HG03103 (cell line): ENCODE measurements around the gene HS6ST1.
"Not testable (repeated sequence)": the region's sequence is repeated elsewhere in the genome, so short reads cannot be mapped to it uniquely, and the experiment has no call there.

Experiments
- ATAC-seq: cut with Tn5 transposase; IDR thresholded peaks from one replicate; pipeline ENCODE4 v1.9.1; 2021; ENCODE audit warnings: low read depth; ENCODE audit not compliant: unreplicated experiment

Gene HS6ST1

DNA sequence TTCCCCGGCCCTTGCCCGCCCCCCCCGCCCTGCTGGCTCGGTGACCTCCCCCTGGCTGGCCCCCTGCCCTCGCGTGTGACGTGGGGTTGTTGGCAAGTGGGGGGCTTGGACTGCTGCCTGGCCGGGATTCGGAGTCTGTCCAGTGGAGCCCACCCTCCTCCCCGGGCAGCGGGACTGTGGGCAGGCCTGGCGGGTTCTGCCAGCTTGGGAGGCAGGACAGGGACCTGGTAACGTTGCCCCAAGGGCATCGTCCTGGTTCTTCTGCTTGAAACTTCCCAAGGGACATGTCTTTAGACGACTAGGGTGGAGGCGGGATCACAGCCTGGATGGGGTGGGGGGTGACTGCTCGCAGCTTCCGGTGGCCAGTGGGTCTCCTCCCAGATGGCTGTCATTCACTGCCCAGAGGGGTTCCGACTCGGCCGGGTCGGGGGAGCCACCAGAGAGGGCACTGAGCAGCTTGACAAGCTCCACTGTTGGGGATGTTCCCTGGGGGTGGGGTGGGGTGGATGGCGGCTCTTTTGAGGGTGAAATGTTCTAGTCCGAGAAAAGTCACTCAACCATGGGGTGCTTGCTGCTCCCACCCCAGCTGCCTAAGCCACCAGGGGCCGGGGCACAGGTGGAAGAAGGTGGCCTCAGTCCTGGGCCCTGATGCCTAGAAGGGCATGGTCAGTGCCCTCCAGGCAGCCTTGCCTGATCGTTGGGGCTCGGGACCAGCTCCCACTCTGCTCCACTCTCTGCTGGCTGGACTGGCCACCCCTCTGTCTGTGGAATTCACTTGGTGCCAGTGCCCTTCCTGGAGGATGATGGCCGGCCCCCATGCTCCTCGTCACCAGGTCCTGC lies 4.3 kb upstream of the HS6ST1 start:
- ATAC-seq: no peak

DNA sequence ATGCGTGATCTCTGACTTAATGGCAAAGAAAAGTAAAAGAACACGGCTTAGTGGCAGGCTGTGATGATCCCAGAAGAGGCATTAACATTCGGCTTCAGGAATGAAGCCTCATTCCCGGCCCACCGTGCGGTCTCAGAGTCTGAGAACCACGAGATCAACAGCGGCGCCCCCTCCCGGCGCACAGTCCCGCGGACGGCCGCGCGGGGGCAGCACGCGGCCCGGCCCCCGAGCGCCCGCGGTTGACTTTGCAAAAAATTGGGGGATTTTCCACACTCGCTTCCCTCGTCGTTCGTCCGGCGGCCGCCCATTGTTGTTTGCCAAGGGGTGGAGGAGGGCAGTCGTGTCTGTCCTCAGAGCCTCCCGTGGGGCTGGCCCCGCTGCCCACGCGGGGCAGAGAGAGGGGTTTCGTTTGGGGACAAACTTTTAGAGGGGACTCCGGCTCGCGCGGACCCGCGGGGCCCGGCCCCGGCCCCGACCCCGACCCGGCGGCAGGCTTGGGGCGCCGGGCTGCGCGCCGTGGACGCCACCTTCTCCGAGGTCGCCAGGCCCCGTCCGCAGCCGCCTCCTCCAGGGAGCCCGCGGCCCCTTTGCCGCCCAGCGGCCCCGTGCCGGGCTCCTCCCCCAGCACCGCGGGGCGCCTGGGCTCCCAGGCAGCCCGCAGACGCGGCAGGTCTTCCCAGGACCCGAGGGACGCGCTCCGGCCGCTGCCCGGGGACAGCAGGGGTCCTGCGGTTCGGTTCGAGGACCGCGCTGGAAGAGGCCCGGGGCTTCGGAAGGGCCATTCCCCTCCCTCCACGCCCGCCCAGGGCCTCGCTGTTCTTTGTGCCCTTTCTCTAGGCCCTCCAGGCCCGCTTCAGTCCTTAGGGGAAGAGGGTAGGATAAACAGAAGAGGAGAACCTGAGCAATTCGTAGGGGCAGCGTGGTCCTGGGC lies 3.4 kb upstream of the HS6ST1 start:
- ATAC-seq: peak; percentile 41

DNA sequence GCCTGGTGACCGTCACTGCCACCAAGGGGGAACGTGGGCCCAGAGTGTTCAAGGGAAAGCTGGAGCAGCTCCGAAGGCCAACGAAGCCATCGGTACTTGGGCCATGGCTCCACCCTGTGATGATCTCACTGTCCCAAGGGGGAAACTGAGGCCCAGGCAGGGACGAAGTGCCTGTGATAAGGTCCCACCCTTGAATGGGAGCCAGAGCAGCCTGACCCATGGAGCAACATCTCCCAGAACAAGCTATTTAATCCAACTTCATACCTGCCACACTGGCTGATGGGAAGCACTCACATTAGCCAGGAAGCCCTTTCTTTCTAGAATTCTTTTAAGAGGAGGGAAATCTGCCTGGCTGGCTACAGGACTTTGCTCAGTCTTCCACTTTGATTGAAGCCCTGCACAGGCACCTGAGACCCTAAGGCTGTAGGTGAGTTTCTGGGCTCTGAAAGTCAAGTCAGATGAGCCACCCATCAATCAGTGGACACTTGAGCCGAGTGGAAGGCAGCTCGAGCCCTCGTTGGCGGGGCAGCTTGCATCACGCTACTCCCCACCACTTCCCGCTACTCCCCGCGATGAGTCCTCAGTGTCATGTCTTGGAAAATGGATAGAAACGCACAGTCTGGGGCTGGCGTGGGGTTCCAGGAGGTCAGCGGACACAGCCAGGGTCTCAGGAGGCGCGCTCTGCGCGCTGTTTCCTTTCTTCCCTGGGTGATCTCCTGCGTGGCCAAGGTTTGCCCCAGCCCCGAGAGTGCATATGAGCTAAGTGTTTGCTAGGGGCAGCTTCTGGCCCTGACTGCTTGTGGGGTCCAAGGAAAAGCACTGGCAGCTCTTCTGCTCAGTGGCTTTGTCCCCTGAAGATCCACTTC lies 2.5 kb upstream of the HS6ST1 start:
- ATAC-seq: no peak

DNA sequence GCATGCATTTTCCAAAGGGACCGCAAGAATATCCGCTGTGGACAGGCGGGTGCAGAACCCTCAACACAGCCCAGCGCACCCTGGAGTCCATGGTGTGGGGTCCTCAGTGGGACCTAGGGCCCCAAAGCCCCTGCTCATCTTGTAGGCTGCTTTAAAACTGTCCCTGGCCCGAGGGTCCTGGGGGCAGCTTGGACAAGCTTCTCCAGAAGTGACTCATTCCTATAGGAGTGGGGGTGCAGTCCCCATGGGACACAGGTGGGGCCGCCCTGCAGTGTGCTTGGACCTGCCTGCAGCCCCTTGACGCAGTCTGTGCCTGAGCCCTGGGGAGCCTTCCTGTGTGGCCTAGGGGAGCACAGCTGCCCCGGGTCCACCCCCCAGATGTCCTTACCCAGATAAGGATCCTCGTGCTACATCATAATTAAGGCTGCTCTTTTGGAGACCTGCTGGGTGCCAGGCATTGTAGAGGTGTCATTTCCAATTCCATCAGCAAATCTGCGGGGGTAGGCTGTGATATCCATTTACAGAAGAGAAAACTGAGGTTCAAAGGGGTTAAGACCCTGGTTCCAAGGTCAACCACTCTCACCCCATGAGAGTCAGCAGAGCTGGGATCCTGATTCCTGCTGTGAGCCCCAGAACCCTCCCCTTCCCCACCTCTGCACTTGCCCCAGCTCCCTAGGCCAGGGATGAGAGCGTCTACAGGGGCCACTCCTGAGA lies 1.7 kb upstream of the HS6ST1 start:
- no peak for ATAC-seq

- no peak for ATAC-seq
Observed at GRCh38 chr2:128319631-128320191, 1.0 kb upstream of the HS6ST1 start.

- ATAC-seq: peak; percentile 4
Observed at GRCh38 chr2:128318245-128318644, 423 bp downstream of the HS6ST1 start.

GRCh38 chr2:128317899-128318225 lies 806 bp downstream of the HS6ST1 start:
- ATAC-seq: not testable (repeated sequence)

- peak; percentile 32 for ATAC-seq
Observed at GRCh38 chr2:128317181-128317898, 1.3 kb downstream of the HS6ST1 start.

GRCh38 chr2:128316777-128317180 lies 1.9 kb downstream of the HS6ST1 start:
- ATAC-seq: no peak

DNA sequence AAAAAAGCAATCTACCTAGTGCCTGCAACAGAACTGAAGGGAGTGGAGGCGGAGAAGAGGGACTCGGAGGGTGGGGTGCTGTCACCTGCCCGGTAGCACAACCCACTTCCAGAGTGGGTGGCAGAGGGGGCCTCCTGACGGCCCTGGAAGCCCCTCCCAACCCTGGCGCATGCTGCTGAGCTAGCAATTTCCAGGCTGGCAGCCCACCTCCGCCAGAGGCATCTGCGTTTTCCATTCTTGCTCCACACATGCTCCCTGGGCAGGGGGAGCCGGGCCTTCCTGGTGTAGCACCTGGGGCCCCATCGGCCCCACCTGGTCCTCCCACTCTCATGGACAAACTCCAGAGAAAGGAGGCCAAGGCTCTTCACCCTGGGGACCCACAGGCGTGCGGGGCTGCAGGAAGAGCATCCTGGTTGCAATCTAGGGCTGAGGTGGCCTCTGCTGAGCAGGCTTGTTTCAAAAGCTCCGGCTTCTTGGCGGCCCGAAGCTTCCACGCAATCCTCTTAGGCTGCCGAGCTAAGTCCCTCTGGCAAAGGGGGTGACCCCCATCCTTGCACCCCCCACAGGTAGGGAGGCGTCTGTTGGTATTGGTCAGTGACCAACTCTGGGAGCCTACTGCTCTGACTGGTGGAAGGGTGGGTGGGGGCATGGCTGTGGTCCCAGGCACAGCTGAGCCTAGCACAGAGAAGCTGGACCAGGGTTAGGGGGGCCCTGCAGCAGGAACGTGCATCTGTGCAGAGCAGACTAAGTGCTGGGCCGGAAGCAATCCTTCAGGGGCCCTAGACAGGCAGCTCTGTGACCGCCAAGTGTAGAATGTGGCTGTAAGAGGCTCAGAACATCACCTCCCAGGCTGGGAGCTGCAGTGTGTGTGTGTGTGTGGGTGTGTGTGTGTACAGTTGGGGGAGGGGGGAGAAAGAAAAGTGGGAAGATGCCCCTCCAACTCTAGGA lies 2.6 kb downstream of the HS6ST1 start:
- no peak for ATAC-seq

- no peak for ATAC-seq
Observed at GRCh38 chr2:128315122-128315828, 3.4 kb downstream of the HS6ST1 start.

DNA sequence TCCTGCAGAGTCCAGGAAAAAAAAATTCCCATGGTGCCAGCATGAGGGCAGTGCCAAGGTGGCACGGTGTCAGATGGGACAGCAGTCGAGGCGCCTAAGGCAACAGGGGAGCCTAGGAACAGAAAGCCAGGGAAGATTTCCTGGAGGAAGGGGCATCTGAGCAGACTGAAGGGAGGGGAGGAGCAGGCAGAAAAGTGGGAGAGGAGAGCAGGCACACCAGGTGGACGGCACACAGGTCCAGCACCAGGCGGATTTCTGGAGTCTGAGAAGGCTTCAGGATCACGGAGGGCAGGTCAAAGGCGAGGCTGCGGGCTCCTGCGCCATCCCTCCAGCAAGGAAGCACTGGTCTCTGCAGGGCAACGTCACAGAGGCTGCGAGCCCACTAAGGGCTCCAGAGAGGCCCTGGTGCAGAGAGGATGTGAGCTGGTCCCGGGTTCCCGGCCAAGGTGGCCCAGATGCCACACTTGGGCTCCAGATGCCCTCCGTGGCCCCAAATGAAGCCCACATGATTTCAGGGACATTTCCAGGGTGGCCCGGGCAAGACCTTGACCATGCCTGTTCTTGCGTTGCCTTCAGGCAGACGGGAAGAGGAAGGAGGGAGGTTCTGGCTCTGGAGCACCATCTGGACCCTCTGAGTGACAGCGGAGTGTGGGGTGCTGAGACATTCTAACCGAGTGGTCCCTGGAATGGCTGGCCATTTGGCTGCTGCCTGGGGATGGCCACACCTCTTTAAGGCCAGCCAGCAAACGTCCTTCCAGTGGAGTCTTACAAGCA lies 4.1 kb downstream of the HS6ST1 start:
- no peak for ATAC-seq

DNA sequence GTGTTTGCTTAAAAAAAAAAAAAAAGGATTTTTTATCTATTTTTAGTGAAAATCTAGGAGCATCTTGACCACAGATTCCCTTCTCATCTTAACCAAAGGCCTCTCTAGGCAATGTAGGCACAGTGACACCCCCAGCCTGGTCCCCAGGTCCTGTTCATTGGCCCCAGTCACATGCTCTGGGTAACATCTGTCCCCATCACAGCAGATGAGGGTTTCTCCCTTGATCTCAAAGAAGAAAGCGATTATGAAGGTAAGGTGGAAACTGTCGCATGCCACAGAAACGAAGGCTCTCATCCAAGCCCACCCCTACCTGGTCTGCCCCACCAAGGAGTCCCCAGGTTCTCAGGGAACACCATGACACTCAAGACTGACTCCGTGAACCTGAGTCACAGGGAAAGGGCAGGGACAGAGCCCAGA lies 4.7 kb downstream of the HS6ST1 start:
- ATAC-seq: no peak

- no peak for ATAC-seq
Observed at GRCh38 chr2:128313091-128313836, 5.4 kb downstream of the HS6ST1 start.

GRCh38 chr2:128312411-128312810 lies 6.3 kb downstream of the HS6ST1 start:
- ATAC-seq: no peak

GRCh38 chr2:128311755-128312341 lies 6.8 kb downstream of the HS6ST1 start:
- ATAC-seq: no peak
